Glutamatergic neuron (in vitro differentiated cells): ENCODE data around the gene MACROD1. TPM values are rescaled to one million over a fixed set of nuclear protein-coding genes. Genes with fewer than 3 reads are reported as not detected.

Source experiments
- DNase-seq: peaks from one replicate; pipeline ENCODE4 v3.0.0; 2022
- H3K27ac Mint-ChIP-seq: one replicate; pipeline ENCODE4 v1.8.0; 2020; ENCODE audit warnings: mild to moderate bottlenecking, mixed read lengths, inconsistent platforms; ENCODE audit not compliant: unreplicated experiment
- H3K27me3 Mint-ChIP-seq: one replicate; pipeline ENCODE4 v1.8.0; 2020; ENCODE audit warnings: mild to moderate bottlenecking, moderate library complexity, mixed read lengths, inconsistent platforms; ENCODE audit not compliant: unreplicated experiment
- H3K36me3 Mint-ChIP-seq: one replicate; pipeline ENCODE4 v1.8.0; 2020; ENCODE audit warnings: mild to moderate bottlenecking, mixed read lengths, inconsistent platforms; ENCODE audit not compliant: unreplicated experiment
- H3K4me1 Mint-ChIP-seq: one replicate; pipeline ENCODE4 v1.8.0; 2020; ENCODE audit warnings: mild to moderate bottlenecking, low read depth, mixed read lengths, inconsistent platforms; ENCODE audit not compliant: unreplicated experiment
- H3K4me3 Mint-ChIP-seq: one replicate; pipeline ENCODE4 v1.8.0; 2020; ENCODE audit warnings: mild to moderate bottlenecking, mixed read lengths, inconsistent platforms; ENCODE audit not compliant: unreplicated experiment
- H3K9me3 Mint-ChIP-seq: one replicate; pipeline ENCODE4 v1.8.0; 2020; ENCODE audit warnings: mild to moderate bottlenecking, moderate library complexity, mixed read lengths, inconsistent platforms; ENCODE audit not compliant: unreplicated experiment
- CTCF ChIP-seq: fragments of 200-600 bp; sonication (generic); IDR thresholded peaks from one replicate; pipeline ENCODE4 v1.5.0; 2021; ENCODE audit not compliant: partially characterized antibody, unreplicated experiment
- total RNA-seq: library from RNA; stranded (reverse); fragmentation: NEBNext Ultra II Directional; extraction: Animal tissue kit (Norgen Biotek cat#: 25700); gene quantifications from one replicate; pipeline ENCODE4 v1.2.1, GENCODE V29; 2021; ENCODE audit not compliant: unreplicated experiment

Gene MACROD1
- total RNA-seq, 1 donor from 2014 or later = 12.7 TPM

GRCh38 chr11:64083398-64084080 lies 82.4 kb downstream of the MACROD1 start:
- peaks cover 11% of the 10 kb centered on the region for H3K4me1 Mint-ChIP-seq
- no peaks in the 10 kb centered on the region for H3K9me3 Mint-ChIP-seq
- no peak for TF ChIP-seq CTCF
- no peaks in the 10 kb centered on the region for H3K36me3 Mint-ChIP-seq
- no peak overlapping the region for H3K4me3 Mint-ChIP-seq
- no peak for DNase-seq
- H3K27ac Mint-ChIP-seq = no peak overlapping the region
- peaks cover 5% of the 10 kb centered on the region for H3K27me3 Mint-ChIP-seq

- Mint-ChIP-seq H3K9me3 (no peaks in the 10 kb centered on the region), H3K4me3 (no peak overlapping the region), H3K27ac (no peak overlapping the region), H3K4me1 (peaks cover 11% of the 10 kb centered on the region), H3K27me3 (peaks cover 6% of the 10 kb centered on the region), H3K36me3 (no peaks in the 10 kb centered on the region)
- no peak for TF ChIP-seq CTCF
- DNase-seq = no peak
Measured at GRCh38 chr11:64081745-64082442, 84.0 kb downstream of the MACROD1 start.

DNA sequence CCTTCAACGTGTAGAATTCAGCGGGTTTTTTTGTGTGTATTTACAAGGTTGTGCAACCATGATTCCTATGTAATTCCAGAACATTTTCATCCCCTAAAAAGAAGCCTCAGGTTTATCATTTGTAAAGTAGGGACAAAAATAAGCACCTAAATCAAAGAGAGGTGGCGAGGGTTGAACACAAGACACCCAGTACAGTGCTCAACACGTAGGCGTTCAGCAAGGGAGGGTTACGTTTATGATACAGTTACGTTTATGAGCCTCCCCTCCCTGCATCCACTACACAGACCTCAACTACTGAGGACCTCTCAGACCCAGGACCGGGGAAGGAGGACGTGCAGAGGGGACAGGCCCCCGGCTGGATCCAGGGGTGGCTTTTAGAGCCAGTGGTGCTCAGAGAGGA lies 85.5 kb downstream of the MACROD1 start:
- DNase-seq = no peak
- H3K9me3 Mint-ChIP-seq = no peaks in the 10 kb centered on the region
- H3K36me3 Mint-ChIP-seq = no peaks in the 10 kb centered on the region
- no peak overlapping the region for H3K27ac Mint-ChIP-seq
- no peak for TF ChIP-seq CTCF
- H3K4me1 Mint-ChIP-seq = peaks cover 4% of the 10 kb centered on the region
- no peak overlapping the region for H3K4me3 Mint-ChIP-seq
- H3K27me3 Mint-ChIP-seq = peaks cover 9% of the 10 kb centered on the region

DNA sequence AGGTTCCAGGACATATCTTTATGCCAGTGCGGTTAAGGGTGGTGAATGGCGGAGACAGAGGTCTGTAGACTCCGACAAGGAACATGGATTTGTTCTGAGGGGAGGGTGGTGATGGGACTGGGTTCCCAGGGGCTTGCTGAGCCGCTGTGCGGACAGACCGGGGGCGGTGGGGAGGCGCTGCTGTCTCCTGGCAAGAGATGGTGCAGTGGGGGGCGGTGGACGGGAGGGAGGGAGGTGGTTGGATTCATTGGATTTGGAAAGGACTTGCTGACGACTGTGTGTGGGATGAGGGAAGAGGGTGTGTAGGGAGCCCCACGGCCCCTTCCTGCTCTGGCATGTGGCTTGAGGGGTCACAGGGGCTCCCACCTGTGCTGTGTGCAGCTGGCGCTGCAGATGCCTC lies 87.0 kb downstream of the MACROD1 start:
- no peak for DNase-seq
- peaks cover 9% of the 10 kb centered on the region for H3K27me3 Mint-ChIP-seq
- no peak overlapping the region for H3K4me3 Mint-ChIP-seq
- no peak for TF ChIP-seq CTCF
- H3K4me1 Mint-ChIP-seq = peaks cover 4% of the 10 kb centered on the region
- H3K27ac Mint-ChIP-seq = no peak overlapping the region
- H3K9me3 Mint-ChIP-seq = no peaks in the 10 kb centered on the region
- no peaks in the 10 kb centered on the region for H3K36me3 Mint-ChIP-seq

DNA sequence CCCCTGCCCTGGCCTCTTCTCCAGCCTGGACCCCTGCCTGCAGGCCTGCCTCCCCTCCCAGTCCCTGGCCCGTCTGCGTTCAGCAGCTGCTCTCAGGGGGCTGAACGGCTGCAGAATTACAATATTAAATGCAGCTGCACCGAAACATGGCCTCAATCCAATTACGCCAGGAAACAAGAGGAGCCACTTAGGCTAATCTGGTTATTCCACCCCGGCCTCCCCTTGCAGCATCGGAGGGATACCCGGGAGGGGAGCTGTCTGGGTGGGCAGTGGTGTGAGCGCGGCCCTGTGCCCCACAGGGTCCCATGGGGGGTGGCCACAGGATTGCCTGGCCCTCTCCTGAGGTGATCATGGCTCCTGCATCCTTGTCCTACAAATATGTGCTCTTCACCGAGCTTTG lies 87.6 kb downstream of the MACROD1 start:
- H3K36me3 Mint-ChIP-seq = no peaks in the 10 kb centered on the region
- peaks cover 4% of the 10 kb centered on the region for H3K4me1 Mint-ChIP-seq
- no peak for TF ChIP-seq CTCF
- H3K27ac Mint-ChIP-seq = no peak overlapping the region
- H3K4me3 Mint-ChIP-seq = no peak overlapping the region
- DNase-seq = peak; percentile 57
- no peaks in the 10 kb centered on the region for H3K9me3 Mint-ChIP-seq
- H3K27me3 Mint-ChIP-seq = peaks cover 9% of the 10 kb centered on the region
